Measurements from ENCODE around the gene TNP1. TPM values are rescaled to one million over a fixed set of nuclear protein-coding genes. Genes with fewer than 3 reads are reported as not detected.

TNP1 gene
- total RNA-seq, 1 donor from 2014 or later, result not detected

DNA sequence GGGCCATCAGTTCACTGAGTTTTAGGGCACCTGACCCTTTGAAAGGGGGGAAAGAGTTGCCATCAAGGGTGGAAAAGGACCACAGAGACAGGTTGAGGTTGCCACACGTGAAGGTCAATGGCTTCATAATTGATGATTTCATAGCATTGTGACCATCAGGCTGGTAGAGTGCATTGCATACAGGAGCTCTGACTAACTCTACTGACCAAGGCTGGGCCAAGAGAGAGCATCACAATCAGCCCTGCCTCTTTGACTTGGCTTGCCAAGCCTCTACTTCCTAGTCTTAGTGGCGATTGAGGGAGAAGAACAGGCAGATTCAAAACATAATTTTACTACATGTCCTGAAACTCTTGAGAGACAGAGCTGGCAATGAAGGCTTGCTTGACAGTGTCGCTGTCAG lies 5.8 kb upstream of the TNP1 start:
- Mint-ChIP-seq H3K27ac (ENCODE audit: unreplicated experiment) (no peak overlapping the region), H3K9me3 (ENCODE audit: unreplicated experiment) (no peaks in the 10 kb centered on the region), H3K36me3 (ENCODE audit: unreplicated experiment) (peaks cover 6% of the 10 kb centered on the region), H3K27me3 (ENCODE audit: unreplicated experiment) (no peaks in the 10 kb centered on the region), H3K4me3 (ENCODE audit: unreplicated experiment) (no peak overlapping the region), H3K4me1 (ENCODE audit: low read depth, unreplicated experiment) (peaks cover 4% of the 10 kb centered on the region)
- TF ChIP-seq, protein P1, sequence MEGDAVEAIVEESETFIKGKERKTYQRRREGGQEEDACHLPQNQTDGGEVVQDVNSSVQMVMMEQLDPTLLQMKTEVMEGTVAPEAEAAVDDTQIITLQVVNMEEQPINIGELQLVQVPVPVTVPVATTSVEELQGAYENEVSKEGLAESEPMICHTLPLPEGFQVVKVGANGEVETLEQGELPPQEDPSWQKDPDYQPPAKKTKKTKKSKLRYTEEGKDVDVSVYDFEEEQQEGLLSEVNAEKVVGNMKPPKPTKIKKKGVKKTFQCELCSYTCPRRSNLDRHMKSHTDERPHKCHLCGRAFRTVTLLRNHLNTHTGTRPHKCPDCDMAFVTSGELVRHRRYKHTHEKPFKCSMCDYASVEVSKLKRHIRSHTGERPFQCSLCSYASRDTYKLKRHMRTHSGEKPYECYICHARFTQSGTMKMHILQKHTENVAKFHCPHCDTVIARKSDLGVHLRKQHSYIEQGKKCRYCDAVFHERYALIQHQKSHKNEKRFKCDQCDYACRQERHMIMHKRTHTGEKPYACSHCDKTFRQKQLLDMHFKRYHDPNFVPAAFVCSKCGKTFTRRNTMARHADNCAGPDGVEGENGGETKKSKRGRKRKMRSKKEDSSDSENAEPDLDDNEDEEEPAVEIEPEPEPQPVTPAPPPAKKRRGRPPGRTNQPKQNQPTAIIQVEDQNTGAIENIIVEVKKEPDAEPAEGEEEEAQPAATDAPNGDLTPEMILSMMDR (IDR thresholded peaks at IDR 0.05; ENCODE audit: partially characterized antibody, unreplicated experiment), result no peak
- DNase-seq, result no peak

DNA sequence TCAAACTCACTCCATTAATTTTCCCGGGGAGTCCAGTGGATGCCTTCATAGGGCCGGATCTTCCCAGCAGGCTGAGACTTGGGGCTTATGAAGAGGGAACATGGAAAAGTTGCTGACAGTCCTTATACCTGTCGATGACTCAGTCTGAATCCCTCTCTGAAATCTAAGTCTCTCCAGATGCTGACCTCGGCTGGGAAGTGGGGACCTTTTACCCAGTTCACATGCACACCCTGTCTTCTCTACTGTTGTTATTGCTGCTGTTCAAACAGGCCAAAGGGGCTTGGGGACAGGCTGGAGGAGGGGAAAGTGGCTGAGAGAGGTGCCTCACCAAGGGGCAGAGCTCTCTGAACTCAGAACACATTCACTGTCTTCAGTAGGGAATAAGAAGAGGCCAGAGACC lies 4.1 kb upstream of the TNP1 start:
- Mint-ChIP-seq H3K9me3 (ENCODE audit: unreplicated experiment) (no peaks in the 10 kb centered on the region), H3K4me1 (ENCODE audit: low read depth, unreplicated experiment) (peaks cover 5% of the 10 kb centered on the region), H3K36me3 (ENCODE audit: unreplicated experiment) (peaks cover 6% of the 10 kb centered on the region), H3K27ac (ENCODE audit: unreplicated experiment) (no peak overlapping the region), H3K4me3 (ENCODE audit: unreplicated experiment) (no peak overlapping the region), H3K27me3 (ENCODE audit: unreplicated experiment) (no peaks in the 10 kb centered on the region)
- no peak for DNase-seq
- TF ChIP-seq, protein P1 (IDR thresholded peaks at IDR 0.05; ENCODE audit: partially characterized antibody, unreplicated experiment), result no peak

DNA sequence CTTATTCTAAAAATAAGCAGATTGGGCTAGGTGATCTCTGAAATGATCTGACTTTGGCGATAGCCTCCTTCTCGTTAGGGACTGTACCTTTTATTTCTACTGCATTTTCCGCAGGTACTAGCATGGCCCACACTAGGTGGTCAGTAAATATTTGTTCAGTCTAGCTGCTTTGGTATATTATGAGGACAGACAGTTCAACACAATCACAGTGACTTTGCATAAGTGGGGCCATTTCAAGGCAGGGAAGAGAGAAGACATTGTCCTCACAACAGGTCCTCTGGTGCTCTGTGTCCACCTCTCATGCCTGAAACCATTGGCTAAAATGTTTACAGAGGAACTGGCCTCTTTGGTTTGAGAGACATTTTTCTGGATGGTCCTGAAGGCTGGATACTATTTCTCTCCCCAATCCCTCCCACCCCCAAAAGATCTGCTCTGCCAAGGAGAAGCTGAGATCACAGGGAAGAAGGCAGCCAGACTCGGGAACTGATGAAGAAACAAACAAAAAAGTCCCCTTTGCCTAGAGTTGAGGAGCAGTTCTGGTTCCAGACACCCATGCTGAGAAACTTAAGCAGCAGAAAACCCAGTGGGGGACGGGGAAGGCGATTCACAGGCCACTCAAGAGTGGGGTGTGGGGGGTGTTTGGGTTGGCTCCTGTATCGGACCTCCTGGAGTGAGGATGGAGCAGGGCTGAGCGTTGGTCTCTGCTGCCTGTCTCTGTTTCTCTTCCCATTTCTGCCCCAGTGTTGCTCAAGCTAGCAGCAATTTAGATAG lies 2.9 kb upstream of the TNP1 start:
- TF ChIP-seq, protein P1 (IDR thresholded peaks at IDR 0.05; ENCODE audit: partially characterized antibody, unreplicated experiment), result no peak
- Mint-ChIP-seq H3K9me3 (ENCODE audit: unreplicated experiment) (peaks cover 1% of the 10 kb centered on the region), H3K36me3 (ENCODE audit: unreplicated experiment) (no peaks in the 10 kb centered on the region), H3K27me3 (ENCODE audit: unreplicated experiment) (no peaks in the 10 kb centered on the region), H3K27ac (ENCODE audit: unreplicated experiment) (no peak overlapping the region), H3K4me1 (ENCODE audit: low read depth, unreplicated experiment) (peaks cover 5% of the 10 kb centered on the region), H3K4me3 (ENCODE audit: unreplicated experiment) (no peak overlapping the region)
- DNase-seq, result no peak

DNA sequence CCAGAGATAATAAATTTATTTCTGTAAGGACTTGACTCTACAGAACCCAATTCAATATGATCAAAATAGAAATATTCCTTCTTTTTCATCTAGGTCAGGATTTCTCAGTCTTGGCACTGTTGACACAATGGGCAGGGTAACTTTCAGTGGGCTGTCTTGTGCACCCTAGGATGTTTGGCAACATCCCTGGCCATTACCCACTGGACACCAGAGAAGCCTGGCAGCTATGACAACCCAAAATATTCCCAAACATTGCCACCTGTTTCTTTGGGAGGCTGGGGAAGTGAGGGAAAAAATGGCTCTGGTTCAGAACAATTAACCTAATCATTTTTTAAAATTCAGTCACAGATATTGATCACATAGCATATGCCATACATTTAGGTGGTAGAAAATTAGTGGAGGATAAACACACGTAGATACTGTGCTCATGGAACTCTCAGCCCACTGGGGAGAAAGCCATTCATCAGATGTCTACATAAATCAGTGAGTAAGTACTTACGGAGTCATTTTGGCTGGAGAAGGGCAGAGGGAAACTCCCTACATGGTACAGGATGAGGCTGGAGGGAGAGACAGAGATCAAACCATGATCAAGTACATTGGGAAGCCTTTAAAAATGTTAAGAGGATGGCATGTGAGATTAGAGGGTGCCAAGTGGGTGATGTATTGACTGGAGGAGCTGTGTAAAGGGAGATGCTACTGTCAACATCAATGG lies 718 bp upstream of the TNP1 start:
- Mint-ChIP-seq H3K27ac (ENCODE audit: unreplicated experiment) (no peak overlapping the region), H3K27me3 (ENCODE audit: unreplicated experiment) (no peaks in the 10 kb centered on the region), H3K4me1 (ENCODE audit: low read depth, unreplicated experiment) (peaks cover 5% of the 10 kb centered on the region), H3K9me3 (ENCODE audit: unreplicated experiment) (peaks cover 4% of the 10 kb centered on the region), H3K36me3 (ENCODE audit: unreplicated experiment) (no peaks in the 10 kb centered on the region), H3K4me3 (ENCODE audit: unreplicated experiment) (no peak overlapping the region)
- TF ChIP-seq, protein P1 (IDR thresholded peaks at IDR 0.05; ENCODE audit: partially characterized antibody, unreplicated experiment), result no peak
- DNase-seq, result no peak

DNA sequence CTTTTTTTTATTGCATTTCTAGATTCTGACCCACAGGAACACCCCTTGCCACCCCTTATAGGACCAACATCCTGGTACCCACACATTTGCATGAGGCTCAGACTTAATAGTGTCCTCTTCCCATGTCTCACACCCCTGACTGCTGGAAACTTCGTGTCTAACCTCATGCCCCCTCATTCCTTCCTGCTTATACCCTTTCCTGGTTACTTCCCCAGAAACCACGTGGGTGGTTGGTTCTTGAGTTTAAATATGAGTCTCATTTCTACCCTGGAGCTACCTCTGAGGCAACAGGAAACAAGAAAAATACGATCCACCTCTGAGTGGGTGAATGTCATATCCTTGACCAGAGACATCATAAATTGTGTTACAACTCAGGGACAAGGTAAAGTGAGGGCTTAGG lies 1.6 kb downstream of the TNP1 start:
- no peak for DNase-seq
- H3K4me3 Mint-ChIP-seq (ENCODE audit: unreplicated experiment), result no peak overlapping the region
- no peaks in the 10 kb centered on the region for H3K27me3 Mint-ChIP-seq (ENCODE audit: unreplicated experiment)
- peaks cover 4% of the 10 kb centered on the region for H3K9me3 Mint-ChIP-seq (ENCODE audit: unreplicated experiment)
- TF ChIP-seq, protein P1 (IDR thresholded peaks at IDR 0.05; ENCODE audit: partially characterized antibody, unreplicated experiment), result no peak
- peaks cover 11% of the 10 kb centered on the region for H3K4me1 Mint-ChIP-seq (ENCODE audit: low read depth, unreplicated experiment)
- no peaks in the 10 kb centered on the region for H3K36me3 Mint-ChIP-seq (ENCODE audit: unreplicated experiment)
- no peak overlapping the region for H3K27ac Mint-ChIP-seq (ENCODE audit: unreplicated experiment)
